CD4-positive, alpha-beta T cell treated with Interleukin-17A for 4 hours (primary cell): ENCODE results near the gene RCSD1.
"Not testable (repeated sequence)": the region's sequence is repeated elsewhere in the genome, so short reads cannot be mapped to it uniquely, and the experiment has no call there.

Experiments used
- DNase-seq: peaks from one replicate; pipeline ENCODE4 v3.0.0-alpha.2; 2020; ENCODE audit warnings: mixed read lengths

RCSD1 gene

DNA sequence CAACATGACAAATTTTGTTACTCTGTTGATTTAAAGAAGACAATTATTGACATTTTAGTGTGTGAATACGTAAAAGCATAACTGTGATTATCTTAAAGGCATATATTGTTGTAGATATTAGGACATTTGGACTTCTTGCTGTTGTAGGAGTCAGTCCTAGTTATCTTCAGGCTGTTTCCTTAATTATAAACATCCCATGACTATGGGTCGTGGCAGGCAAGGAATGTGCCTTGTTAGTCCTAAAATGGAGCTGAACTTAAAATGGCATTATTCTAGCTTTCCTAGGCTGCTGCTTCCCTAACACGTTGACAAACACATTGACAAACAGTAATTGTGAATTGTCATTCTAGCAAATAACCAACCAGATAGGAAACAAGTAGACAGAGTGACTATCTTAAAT, 87.3 kb downstream of the RCSD1 start:
- no peak for DNase-seq

GRCh38 chr1:167718914-167719691, 89.1 kb downstream of the RCSD1 start:
- no peak for DNase-seq

DNA sequence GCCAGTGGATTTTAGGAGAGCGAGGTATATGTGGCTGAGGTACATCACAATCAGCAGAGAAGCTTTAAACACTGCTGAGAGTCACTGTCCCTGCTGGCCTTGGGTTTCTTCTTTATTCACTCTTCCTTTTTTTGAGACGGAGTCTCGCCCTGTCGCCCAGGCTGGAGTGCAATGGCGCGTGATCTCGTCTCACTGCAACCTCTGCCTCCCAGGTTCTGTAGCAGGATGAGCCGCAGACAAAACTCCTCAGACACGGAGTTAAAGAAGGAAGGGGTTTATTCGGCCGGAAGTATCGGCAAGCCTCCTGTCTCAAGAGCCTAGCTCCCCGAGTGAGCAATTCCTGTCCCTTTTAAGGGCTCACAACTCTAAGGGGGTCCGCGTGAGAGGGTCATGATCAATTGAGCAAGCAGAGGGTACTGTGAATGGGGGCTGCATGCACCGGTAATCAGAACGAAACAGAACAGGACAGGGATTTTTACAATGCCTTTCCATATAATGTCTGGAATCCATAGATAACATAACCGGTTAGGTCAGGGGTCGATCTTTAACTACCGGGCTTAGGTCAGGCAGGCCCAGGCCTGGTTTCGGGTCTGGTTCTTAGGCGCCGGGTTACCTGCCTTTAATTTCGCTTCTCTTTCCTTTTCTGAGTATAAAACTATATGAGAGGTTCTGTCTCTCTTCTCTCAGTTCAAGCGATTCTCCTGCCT, 89.8 kb downstream of the RCSD1 start:
- DNase-seq: peak; percentile 16

GRCh38 chr1:167720965-167721616, 91.1 kb downstream of the RCSD1 start:
- peak; percentile 13 for DNase-seq

DNA sequence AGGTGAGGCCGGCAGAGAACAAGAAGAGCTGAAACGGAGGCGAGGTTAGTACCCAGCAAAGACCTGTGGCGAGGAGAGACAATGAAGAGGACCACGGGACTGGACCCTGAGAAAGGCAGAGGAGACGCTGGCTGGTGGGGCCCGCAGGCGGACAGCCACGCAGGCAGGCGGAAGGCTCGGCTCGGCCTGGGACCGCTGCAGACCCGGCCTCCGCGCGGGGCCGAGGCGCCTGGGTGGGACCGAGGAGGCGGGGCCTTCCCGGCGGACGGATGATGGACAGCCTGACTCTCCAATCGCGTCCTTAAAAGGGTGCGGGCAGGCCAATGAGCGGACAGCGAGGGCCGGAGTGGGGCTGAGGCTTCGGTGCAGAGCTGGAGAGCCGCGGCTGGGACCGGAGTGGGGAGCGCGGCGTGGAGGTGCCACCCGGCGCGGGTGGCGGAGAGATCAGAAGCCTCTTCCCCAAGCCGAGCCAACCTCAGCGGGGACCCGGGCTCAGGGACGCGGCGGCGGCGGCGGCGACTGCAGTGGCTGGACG, 91.7 kb downstream of the RCSD1 start, which contains the start of gene MPZL1:
Gene MPZL1 (plus strand): TSS at position 366 of the 535 bp plus-strand sequence. CDS start 170 bp downstream, outside the sequence.
- peak; percentile 93 for DNase-seq

DNA sequence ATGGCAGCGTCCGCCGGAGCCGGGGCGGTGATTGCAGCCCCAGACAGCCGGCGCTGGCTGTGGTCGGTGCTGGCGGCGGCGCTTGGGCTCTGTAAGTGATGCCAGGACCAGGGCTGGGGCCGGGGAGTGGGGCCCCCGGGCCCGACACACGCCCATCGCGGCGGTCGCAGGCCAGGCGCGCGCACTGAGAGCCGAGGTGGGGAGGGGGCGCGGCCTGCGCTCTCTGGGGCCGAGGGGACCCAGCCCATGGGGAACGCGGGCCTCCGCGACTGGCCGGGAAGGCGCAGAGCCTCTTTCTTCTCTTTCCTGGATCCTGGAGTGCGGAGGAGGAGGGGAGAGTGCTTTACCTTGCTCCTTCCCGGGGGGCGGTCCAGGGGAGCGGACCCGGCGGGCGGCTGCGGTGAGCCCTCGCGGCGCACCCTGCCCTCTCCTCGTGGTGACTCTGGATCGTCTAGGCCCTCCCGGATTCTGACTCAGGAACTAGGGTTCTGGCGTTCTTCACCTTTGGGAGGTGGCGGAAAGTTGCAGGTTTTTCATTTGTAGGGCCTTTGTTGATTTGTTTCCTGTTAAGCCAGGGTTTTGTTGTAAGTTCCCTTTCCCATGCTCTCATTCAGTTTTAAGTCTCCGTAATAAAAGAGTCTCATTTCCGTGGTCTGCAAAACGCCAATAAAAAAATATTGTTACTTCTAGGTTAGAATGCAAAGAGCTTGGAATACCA, 92.3 kb downstream of the RCSD1 start:
- DNase-seq: peak; percentile 45

GRCh38 chr1:167722870-167723251, 92.8 kb downstream of the RCSD1 start:
- DNase-seq: no peak

DNA sequence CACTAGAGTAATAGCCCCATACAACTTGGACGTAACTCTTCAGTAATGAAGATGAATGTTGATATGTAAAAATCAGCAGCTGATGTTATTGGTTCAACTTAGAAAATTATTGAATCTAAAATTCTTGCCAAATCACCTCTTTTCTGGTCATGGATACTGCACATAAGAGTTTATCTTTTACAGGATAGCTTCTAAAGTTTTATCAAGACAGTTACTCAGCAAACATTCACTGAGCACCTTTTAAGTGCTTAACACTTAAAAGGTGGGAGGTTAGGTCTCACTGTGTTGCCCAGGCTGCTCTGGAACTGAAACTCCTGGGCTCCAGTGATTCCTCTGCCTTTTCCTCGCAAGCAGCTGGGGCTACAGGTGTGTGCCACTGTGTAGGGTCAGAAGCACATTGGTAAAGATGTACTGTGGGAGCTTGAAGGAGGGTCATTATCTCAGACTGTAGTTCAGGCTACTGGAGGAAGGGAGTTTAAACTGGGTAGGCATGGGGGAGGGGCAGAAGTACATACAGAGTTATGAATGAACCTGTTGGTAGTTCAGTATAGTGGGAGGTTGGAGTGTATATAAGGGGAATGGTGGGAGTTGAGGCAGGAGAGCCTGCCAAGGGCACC, 93.8 kb downstream of the RCSD1 start:
- no peak for DNase-seq

- DNase-seq: no peak
Observed at GRCh38 chr1:167726008-167726407, 96.0 kb downstream of the RCSD1 start.

DNA sequence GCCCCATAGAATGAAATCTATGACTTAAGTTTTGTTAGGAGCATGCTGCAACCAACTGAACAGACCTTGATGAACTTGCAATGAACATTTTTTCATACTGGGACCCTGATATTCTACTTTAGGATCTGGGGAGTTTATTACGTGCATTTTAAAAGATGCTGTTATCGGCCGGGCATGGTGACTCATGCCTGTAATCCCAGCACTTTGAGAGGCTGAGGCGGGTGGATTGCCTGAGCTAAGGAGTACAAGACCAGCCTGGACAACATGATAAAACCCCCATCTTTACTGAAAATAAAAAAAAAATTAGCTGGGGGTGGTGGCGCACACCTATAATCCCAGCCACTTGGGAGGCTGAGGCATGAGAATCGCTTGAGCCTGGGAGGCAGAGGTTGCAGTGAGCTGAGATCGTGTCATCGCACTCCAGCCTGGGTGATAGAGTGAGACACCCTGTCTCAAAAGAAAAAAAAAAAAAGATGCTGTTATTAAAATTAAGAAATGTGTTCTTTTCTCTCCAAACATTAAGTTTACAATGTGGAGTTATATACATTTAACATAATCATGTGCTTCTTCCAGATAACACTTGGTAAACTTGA, 98.9 kb downstream of the RCSD1 start:
- no peak for DNase-seq

GRCh38 chr1:167734227-167734626, 104.2 kb downstream of the RCSD1 start:
- no peak for DNase-seq

DNA sequence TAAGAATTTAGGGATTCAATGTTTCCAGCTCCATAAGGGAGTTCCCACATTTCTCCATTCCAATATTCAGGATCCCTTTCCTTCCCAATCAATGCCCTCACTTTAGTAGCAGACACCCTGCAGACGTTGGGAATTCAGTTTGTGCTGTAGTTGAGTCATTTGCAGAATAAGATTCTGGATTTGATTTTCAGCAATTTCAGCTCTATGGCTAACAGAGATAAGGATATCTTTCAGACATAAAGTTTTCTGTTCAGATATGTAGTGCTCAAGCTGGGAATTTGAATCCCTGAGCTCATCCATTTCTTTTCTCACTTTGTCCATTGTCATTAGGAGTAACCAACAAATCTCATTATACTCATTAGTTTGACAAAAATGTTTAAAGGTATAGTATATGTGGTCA, 104.8 kb downstream of the RCSD1 start:
- no peak for DNase-seq

- no peak for DNase-seq
Observed at GRCh38 chr1:167737169-167737568, 107.1 kb downstream of the RCSD1 start.

DNA sequence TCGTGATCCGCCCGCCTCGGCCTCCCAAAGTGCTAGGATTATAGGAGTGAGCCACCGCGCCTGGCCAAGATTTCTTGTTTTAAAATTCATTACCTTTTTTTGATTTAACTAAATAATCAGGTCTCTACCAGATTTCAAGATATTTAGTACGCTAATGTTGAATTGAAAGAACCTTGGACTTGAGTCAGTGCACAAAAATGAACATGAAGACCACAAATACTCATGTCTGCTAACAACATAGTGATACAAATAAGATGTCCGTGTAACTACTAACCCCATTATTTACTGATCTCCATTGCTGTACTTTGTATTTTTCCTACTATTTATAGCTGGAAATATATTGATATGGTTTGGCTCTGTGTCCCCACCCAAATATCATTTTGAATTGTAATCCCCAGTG, 108.1 kb downstream of the RCSD1 start:
- DNase-seq: no peak

- DNase-seq: no peak
Observed at GRCh38 chr1:167739752-167740151, 109.7 kb downstream of the RCSD1 start.

DNA sequence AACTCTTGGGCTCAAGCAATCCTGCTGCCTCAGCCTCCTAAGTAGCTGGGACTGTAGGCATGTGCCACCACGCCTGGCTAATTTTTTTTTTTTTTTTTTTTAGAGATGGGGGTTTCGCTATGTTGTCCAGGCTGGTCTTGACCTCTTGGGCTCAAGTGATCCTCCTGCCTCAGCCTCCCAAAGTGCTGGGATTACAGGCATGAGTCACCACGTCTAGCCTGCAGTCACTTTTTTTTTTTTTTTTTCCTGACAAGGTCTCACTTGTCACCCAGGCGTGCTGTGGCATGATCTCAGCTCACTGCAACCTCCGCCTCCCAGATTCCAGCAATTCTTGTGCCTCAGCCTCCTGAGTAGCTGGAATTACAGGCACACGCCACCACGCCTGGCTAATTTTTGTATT, 111.1 kb downstream of the RCSD1 start:
- DNase-seq: not testable (repeated sequence)

GRCh38 chr1:167742392-167743057, 112.5 kb downstream of the RCSD1 start:
- not testable (repeated sequence) for DNase-seq

DNA sequence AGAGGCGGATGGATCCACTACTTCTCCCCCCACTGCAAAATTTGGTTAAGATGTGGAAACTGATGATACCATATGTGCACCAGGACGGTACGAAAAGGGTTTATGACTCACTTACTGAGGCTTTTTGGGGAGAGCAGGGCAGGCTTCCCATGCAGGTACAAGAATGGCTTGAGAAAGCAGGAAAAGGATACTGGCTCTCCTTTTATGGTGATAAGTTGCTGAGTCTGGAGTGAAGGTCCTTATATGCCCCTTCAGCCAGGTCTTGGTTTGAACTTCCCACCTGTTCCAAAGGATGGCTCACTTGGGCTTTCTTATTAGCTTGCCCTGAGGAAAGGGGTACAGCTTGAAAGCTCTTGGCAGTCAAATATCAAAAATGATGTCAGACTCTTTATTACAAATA, 114.9 kb downstream of the RCSD1 start:
- DNase-seq: no peak

DNA sequence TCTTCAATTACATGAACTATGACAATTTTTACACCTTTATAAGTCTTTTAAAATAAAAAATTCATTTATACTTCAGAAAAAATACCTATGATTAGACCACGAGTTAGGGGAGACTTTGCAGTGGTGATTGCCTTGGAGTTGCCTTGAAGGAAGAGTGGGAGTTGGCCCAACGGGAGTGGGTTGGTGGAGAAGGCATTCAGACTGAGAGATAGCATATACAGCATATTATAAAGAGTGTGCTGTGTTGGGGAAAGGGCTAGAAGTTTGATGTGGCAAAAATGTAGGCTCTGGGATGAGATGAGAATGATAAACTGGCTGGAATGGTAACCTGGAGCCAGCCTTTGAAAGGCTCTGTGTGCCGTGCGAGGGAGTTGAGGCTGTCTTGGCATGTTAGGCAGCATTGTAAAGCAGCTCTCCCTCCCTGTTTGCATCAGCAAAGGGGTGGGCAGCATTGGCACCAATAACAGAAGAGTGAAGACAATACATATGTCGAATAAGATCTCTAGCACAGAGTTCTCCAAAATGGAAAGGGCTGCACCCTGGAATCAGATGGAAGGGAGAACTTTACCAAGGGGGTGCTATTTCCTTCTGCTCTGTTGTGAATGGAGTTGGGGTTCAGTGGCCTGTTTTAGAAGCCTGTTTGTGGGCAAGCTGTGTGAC, 116.1 kb downstream of the RCSD1 start:
- DNase-seq: no peak

DNA sequence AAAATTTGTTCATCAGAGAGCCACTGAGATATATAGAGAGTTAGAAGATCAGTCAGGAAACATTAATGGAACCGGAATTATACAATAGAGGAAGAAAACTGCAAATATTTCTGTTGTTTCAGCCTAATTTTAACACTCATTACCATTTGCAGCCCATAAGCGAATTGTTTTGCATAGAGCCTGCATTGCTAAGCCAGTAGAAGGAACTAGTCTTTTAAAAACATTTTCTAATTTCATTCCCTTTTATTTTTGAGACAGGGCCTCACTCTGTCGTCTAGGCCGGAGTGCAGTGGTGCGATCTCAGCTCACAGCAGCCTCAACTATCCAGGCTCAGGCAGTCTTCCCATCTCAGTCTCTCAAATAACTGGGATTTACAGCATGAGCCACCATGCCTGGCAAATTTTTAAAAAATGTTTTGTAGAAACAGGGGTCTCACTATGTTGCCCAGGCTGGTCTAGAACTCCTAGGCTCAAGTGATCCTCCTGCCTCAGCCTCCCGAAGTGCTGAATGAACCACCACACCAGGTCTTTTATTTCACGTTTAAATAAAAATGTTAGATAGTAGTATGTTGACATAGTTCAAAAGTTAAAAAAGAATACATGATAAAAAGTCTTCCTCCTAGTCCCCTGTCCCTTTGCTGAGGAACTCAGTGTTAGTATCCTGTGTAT, 117.1 kb downstream of the RCSD1 start:
- no peak for DNase-seq
